GM19043 (cell line): Measurements from ENCODE around the gene FOXN3.
"Not testable (repeated sequence)": the region's sequence is repeated elsewhere in the genome, so short reads cannot be mapped to it uniquely, and the experiment has no call there.

ENCODE experiments used
- ATAC-seq: cut with Tn5 transposase; IDR thresholded peaks from one replicate; pipeline ENCODE4 v1.9.1; 2021; ENCODE audit warnings: low read depth; ENCODE audit not compliant: unreplicated experiment

FOXN3 gene

DNA sequence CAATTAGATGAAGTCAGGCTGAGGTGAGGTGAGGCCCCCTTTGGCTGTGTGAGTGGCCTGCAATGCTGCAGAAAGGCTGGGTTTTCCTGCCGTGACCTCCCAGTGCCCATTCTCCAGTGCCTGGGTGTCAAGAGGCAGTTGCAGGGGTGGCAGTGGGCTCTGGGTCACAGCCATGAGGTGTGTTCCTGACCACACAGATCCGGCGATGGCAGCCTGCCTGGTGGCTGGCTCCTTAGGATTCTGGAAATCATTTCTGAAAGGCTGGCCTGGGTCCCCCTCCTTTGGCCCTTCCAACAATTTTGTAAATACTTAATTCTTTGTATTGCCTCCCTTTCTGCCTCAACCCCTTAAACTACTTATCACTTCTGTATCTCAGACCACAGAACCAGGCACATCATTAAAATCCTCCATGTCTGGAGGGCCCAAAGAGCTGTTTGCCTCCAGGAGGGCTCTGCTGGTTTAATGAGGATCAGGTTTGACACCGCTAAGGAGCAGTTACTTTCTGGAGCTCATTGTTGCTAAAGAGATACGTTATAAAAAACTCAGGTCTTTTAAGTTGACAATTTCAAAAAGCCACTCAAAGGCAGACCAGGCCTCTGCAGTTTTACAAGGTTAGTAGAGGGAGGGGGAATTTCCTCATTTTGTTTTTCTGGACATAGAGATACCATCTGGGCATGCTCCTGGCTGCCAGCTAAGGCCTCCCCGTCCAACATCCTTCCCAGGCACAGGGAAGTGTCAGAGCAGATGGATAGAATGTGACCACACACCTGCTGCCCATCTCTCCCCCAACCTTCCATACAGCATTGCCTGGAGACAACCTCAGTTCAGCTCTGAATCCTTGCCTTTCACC lies 204.4 kb downstream of the FOXN3 start:
- ATAC-seq: no peak

DNA sequence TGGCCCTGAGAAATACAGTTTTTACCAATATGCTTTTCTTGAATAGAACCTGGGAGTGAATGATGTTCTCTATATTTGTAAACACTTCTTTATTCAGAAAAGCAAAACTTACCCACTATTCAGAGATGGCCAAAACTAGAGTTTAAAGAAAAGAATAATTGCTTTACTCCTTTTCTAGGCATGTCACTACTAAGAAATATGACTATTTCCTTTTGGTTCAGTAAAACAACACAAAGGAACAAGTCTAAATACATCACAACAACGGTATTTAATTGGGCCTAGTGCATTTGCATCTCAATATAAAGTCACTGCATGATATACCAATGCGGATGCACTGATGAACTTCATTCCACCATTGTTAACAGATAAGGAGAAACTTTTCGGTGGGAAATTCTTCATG lies 207.5 kb downstream of the FOXN3 start:
- ATAC-seq: no peak

DNA sequence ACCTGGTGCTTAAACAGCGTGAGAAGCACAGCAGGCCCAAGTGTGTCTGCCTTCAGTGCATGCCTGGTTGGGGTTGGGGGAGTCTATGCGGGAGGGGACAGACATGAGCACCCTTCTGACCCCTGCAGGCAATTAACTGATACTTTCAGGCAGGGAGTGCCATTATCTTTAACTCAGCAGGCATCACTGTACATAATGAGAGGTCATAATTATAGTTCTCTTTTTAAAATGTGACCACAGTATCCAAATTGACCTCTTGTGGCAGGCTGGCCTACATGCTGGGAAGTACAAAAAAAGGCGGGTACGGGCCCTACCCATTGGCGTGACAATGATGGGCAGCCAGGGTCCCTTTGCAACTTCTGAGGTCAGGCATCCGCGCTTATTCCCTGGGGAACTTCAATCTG lies 209.1 kb downstream of the FOXN3 start:
- ATAC-seq: no peak

DNA sequence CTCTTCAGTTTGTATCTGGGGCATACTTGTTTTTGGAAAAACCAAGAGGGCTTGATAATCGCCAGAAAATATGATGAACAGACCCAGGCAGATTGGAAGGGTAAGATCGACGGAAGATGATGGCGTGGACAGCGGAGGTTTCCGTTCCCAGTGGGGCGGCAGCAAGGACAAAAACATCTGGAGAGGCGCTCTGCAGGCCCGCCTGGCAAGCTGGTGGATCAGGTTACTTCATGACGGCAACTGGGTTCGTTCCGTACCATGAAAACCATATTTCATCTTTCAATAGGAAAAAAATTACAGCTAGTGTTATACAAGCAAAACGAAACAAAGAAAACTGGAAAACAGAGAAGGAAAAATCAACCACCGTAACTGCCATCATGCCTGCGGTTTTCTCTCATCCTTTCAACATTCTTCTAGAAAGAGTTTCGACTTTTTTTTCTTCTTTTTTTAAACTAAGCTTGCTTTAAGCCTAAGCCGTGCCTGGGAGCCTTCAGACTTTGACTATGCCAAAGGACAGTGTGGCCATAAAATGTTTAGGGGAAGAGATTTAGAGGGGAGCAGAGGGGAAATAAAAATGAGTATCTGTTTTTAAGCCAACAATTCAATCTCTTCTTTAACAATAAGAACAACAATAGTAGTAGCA lies 210.5 kb downstream of the FOXN3 start:
- ATAC-seq: no peak

DNA sequence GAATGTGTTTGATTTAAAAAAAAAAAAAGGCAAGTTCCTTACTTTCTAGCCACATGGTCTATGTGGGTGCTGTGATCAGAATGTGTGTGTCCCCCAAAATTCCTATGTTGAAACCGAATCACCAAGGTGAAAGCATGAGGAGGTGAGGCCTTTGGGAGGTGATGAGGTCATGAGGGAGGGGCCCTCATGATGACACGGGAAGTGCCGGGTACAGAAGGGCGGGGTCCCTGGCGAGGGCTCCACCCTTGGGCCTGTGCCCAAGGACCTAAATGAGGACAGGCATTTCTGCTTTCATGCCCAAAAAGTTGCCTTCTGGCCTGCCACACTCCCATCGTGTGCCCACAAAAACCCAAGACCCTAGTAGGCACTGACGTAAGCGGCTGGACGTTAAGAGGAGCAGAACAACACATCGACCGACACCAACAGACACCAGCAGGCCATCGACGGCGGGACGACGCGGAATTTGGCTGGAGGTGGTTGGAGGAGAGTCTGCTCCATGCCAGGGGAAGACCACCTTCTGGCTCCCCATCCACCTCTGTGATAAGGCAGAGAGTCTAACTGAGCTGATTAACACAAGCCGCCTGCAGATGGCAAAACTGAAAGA lies 211.8 kb downstream of the FOXN3 start:
- no peak for ATAC-seq

DNA sequence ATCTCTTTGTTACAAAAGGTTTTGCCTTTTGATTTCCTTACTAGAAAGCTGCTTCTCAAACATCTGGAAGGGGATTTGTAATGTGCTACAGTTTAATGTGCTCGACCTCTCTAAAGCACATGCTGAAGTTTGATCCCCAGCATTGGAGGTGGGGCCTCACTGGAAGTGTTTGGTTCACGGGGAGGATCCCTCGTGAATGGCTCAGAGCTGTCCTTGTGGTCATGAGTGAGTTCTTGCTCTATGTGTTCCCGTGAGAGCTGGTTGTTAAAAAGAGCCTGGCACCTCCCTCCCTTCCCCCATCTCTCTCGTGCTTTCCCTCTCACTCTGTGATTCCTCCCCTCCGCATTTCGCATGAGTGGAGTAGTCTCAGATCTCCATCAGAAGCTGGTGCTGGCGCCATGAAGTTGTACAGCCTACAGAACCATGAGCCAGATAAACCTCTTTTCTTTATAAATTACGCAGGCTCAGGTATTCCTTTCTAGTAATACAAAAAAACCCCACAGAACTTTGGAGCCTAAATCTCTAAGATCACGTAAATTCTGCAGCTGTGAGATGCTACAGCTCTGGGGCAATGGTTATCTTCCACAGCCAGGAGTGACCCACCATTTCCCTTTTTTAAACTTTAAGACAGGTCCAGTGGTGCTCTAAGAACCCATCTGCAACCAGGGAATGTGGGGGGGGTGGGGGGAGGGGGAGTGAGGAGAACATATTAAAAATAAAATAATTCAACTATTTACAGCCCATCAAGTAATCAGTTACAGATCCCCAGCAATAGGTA lies 214.4 kb downstream of the FOXN3 start:
- ATAC-seq: no peak

DNA sequence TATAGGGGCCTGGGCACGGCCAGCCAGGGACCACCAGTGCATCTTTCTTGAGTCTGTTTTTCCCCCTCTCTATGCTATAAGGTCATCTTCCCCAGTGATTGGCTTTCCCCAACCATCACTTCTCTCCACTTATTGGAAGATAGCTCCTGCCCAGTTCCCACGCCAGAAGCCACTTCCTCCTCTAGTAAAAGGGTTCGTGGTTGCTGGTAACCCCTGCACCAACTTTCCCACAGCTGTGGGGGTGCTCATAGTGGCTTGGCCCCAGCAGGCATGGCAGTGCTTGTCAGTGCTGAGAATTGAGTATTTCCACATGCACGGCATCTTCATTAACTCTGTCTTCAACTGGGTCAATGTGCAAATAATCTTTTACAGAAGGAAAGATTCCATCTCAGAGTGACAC lies 215.4 kb downstream of the FOXN3 start:
- no peak for ATAC-seq

DNA sequence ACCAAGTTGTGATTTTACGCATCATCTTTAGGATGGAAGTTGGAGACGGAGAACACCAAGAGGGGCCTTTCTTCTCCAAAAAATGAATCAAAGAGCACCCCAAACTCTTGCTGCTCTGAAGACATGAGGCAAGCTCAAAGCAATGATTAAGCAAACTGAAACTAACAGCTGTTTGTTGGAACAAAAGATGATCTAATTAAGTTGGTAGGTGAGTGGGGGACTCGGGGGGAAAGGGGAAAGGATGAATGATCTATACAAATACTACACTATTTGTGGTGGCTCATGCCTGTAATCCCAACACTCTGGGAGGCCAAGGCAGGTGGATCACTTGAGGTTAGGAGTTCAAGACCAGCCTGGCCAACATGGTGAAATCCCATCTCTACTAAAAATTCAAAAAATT lies 217.7 kb downstream of the FOXN3 start:
- not testable (repeated sequence) for ATAC-seq

DNA sequence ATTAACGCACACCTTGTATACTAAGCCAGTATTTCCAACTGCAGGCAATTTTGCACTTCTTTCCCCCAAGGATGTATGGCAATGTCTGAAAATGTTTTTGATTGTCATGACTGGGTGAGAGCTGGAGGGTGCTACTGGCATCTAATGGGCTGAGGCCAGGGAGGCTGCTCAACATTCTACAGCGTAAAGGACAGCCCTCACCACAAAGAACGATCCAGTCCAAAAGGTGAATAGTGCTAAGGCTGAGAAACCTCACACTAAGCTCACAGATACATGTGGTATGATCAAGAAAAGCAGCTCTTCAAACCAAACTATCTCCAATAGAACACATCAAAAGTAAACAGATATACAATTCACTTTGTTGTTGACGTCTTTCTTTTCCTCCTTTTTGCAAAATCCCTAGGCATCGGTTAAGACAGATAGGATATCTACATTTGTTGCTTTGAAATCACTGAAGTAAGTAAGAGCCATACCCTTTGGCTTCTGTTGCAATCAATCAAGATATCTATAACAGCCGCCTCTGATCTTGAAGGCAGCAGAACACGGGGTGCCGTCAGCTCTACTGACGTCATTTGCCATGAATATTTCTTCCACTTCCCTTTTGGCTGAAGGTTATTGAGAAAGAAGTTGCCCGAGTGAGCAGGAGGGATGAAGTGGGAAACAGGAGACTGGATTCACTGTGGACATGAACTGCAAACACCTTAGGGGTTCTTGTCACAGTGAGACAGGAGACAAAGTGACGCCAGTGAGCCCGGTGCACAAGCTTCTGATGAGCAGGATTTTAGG lies 218.3 kb downstream of the FOXN3 start:
- no peak for ATAC-seq

DNA sequence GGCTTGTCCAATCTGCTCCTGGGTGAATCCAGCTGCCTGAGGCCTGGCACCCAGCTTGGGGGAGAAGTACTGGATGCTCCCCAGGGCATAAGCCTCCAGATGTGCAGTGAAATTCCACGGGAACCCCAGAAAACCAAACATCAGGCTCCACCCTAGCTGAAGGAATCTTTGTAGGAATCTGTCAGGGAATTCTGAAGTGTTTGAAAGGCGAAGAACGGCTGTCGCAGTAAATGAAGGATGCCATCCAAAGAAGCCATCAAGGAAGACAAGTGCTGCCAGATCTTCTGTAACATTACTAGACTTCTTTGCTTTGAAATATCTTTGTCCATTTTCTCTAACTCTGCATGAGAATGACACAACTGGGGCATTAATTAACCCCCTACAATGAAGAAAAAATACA lies 219.4 kb downstream of the FOXN3 start:
- ATAC-seq: no peak

DNA sequence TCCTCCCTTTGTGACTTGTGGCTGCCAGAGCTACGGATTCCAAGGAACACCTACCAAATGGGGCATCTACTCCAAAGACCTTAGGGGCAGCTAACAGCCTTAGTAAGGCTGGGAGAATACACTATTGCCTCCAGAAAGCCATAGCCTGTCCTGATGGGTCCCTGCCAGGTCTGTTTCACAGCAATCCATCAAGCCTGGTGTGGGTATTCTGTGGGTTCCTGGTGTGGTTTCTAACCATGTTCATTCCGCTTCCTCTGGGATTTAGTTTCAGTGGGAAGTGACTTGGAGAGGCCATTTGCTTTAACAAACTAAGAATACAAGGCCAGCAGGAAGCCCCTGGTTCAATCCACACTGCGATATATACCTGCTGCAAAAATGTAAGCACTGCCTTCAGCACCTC lies 220.5 kb downstream of the FOXN3 start:
- no peak for ATAC-seq

DNA sequence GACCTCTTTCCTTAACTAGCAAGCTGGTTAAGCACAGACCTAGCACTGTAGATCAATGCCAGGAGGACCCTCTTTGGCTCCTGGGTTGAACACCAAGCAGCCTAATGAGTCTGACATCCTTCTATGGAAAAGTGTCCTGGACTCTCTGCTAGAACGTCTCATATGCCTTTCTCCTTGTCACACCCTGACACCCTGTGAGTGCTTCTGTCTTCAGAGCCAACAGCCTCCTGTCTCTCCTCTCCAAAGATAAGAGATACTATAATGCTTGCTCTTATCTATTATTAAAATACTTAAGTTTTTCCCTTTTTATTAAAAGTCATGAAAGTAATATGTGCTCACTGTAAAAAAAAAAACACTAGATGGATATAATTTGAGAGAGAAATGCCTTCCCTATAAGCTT lies 222.7 kb downstream of the FOXN3 start:
- no peak for ATAC-seq

DNA sequence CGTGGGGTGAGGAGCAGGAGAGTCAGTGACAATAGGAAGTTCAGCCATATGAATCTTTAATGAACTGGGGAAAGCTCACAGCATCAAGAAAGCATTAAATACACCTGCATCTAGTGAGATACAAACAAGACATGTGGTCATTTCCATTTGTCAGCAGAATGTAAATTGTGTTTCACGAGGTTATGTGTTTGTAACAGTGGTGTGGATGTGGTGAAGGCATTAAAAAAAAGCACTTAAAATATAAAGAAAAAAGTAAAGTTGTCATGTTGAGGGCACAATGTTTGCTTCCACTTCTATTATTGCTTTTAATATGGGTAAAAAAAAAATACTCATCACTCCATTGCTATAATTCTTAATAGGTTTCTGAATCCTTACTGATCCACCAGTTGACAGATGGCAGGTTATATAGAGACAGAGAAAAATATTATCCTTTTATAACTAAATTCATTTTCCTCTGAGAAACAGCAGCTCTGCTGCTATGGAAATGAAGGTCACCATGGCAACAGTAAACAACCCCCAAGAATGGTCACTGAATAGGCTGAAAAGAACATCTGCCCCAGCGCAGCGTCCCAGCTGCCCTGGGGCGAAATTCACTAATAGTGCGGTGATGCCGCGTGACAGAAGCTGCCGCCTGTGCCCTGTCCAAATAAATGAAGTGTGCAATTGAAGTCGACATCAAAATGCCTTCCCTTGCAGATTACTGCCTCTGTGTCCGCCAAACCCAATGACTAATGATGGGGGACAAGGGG lies 226.1 kb downstream of the FOXN3 start:
- no peak for ATAC-seq

DNA sequence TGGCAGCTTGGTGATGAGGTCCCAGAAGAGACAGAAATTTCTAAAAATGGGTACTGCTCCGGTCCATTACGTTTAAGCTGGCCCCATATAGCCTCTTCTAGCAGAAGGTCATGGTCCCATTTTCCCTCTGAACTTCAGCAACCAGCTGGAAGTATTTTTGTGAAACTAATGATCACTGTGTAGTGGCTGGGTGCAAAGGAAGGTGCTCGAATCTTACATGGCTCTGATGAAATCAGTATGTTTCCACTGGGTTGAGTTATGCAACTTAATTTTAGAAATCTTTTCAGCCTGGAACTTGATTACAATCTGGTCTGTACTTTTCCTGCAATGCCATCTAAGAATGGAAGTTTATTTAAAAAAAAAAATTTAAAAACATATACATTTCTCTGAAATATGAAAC lies 228.5 kb downstream of the FOXN3 start:
- ATAC-seq: no peak

DNA sequence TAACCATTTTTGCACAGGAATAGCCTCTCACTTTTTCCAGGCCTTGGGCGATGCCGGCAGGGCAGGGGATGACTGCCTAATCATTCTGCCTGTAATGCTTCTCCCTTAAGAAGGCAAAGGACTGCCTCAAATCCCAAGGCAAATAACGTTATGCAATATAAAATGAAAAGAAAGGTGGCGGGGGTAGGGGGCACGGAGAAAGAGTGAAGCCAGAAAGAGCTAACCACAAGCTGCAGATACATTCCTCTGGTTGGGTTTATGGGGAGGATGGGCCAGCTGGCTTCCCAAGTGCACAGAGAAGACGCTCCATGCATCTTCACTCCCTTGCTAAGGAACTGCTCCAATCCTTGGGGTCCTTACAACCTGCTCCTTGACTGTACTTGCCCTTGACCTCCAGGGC lies 229.5 kb downstream of the FOXN3 start:
- ATAC-seq: no peak

DNA sequence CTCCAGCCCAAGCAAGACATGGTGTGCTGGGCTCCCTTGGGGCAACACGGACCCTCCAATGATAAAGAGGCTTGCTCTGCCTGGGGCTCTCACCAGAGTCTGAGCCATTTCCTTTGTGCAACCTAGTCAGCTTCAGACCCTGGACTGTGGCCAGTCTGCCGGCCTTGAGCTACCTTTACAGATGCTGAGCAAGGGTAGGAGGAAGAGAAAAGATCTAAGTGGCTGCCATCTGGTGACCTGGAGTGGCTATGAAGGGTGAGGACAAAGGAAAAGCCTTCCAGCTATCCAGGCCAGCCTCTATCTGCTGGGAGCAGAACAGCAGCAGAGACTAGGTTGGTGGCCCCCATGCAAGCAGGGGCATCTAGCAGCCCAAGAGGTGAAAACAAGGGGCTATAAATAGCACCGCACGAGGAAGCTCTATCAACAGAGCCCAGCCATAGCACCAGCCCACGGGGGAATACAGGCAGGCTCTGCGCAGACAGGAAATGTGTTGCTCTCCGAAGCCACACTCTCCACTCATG lies 230.1 kb downstream of the FOXN3 start:
- ATAC-seq: no peak

DNA sequence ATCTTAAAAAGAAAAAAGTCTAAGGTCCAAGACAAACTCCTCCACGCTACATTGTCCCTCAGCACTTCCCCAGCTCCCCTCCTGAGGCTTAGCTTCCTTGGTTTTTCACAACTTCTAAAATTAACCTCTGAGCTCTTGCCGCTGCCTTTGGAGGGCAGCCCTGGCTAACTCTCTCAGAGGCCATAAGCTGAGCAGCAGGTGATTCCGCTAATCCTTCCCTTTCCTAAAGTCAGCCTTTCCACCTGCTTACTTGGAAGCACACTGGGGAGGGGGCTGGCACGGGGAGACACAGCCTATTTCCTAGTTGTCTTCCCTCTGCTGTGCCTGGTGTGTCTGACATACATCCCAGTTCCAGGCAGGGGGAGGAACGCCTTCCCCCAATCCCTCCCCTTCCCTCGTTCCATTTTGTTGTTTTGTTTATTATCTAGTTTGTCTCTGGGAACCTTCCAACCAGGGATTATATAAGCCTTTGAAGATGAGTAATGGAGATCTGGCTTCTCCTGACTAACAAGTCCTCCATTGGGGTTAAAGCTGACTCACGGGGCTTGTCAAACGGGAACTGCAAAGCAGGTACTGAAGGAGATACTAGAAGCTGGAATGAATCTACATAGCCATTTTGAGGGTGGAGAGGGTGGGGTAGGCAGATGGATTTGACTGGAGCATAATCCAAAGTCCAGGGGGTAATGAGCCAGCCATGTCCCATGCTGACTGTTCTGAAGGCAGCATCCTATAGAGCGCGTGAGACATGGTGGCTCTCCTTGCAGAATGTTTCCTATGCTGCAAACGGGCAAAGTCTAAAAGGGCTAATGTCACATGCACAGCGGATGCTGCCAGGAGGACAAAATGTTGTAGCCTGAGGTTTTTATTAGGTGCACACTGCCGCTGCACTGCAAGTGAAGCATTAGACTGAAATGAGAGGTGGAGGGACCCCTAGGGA lies 230.8 kb downstream of the FOXN3 start:
- no peak for ATAC-seq

DNA sequence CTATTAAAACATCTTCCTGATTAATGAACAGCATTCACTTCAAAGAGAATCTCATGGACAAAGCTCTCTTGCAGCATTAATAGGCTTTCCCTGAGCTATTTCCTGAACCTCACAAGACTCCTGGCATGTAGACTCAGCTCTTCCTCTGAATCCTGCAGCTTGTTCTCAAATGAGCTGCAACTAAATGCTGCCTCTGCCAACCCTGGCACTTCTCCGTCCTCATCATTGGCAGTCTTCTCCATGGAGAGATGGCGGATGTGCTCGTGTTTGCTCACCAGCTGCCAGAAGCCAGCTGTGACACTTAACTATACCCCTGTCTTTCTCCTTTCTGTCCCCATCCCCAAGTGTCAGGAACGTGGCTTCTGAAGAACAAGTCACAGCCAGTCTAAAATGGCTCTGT lies 232.1 kb downstream of the FOXN3 start:
- ATAC-seq: no peak
